Body of pancreas (tissue), 4 donors: ENCODE results near the gene NPTX1.

Experiments used
- CTCF ChIP-seq, 7 experiments: fragments of 450-650 bp in 4 of 7; fragments of 200-600 bp in 3 of 7; sonication (generic) in 3 of 7; IDR thresholded peaks; one replicate each; pipeline ENCODE4 v1.5.1; 2016 to 2019; ENCODE audit warnings: antibody characterized with exemption in 7 of 7
- POLR2A ChIP-seq, 3 donors: fragments of 450-650 bp; IDR thresholded peaks; one replicate each; pipeline ENCODE4 v1.6.1; 2016; ENCODE audit warnings: antibody characterized with exemption in 3 of 3, mild to moderate bottlenecking in 2 of 3

- TF ChIP-seq CTCF (IDR thresholded peaks at IDR 0.05) (no peak), POLR2A (IDR thresholded peaks at IDR 0.05) (no peak)
These were observed 48.8 kb downstream of the NPTX1 start for GRCh38 chr17:80427366-80428282.
